ENCODE data around the gene TSHR.
A peak's percentile ranks its signal among the peaks of the same experiment; 100 is the strongest.
"Not testable (repeated sequence)": the region's sequence is repeated elsewhere in the genome, so short reads cannot be mapped to it uniquely, and the experiment has no call there.

The TSHR gene

DNA sequence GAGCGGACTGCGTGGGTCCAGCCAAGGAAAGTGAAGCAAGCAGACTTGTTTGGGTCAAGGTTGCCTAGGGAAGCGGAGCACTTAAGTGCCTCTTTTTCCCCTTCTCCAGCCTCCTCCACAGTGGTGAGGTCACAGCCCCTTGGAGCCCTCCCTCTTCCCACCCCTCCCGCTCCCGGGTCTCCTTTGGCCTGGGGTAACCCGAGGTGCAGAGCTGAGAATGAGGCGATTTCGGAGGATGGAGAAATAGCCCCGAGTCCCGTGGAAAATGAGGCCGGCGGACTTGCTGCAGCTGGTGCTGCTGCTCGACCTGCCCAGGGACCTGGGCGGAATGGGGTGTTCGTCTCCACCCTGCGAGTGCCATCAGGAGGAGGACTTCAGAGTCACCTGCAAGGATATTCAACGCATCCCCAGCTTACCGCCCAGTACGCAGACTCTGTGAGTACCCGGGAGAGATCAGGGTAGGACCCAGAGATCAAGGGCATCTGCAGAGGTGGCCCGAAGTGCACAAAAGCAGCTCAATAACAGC lies at the start of gene TSHR:
Gene TSHR (plus strand): TSS at position 206 of the 526 bp plus-strand sequence. CDS start 60 bp downstream, at position 266.
- DNase-seq = no peak

DNA sequence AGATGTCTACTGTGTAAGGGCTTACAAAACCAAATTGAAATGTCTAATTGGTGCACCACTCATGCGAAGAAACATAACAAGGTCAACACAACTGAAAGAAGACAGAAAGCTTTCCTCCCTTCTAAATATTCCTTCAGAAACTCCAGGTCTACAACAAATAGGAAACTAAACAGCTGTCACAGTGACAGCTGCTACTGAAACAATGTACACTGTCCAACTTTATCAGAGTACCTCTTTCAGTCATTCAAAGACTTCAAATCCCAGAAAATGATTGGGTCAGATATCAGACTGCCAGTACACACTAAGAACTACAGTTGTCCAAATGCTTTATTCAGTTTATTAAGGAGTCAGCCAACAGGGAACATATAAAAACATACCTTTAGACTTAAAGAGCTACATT lies 49.1 kb upstream of the TSHR start:
- DNase-seq = no peak

DNA sequence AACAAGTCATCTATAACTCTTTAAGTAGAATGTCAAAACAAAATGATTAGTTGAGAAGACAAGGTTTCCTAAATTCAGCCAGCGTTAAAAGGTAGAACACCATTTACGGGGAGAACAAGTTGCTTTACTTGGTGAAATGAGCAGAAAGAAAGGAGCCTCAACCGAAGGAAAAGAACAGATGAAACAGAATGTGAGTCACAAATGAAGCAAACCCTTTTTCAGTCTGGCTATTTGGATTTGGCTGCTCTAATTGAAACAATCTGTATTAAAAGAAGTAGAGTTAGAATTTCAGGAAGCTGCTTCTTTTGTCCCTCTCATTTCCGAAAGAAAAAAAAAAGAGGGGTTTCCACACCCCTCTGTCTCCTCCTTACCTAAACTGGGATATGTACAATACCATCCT lies 48.5 kb upstream of the TSHR start:
- DNase-seq = no peak

DNA sequence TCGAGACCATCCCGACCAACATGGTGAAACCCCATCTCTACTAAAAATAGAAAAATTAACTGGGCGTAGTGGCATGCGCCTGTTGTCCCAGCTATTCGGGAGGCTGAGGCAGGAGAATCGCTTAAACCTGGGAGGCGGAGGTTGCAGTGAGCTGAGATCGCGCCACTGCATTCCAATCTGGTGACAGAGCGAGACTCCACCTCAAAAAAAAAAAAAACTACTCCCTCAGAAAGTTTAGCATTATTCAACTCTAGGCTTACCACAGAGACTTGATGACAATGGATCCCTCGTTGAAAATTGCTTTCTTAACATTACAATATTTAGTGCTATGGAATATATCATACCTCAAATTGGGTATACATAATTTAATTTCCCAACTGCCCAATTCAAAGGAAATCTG lies 43.4 kb upstream of the TSHR start:
- DNase-seq = not testable (repeated sequence)

DNA sequence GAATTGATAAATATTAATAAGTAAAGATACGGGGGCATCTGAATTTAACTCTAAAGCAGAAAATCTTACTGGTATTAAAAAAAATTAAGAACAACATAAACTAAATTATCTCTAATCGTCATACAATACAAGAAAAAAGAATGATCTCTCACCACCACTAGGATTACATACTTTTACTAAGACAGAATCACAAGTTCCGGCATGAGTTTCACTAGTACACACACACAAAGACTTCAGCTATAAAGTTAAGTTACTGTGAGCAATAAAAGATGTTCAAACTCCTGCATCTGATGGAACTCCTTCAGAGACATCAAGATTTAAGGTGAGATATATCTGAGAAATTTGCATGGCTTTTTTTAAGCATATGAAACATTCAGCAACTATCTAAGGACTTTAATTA lies 35.8 kb upstream of the TSHR start:
- no peak for DNase-seq

DNA sequence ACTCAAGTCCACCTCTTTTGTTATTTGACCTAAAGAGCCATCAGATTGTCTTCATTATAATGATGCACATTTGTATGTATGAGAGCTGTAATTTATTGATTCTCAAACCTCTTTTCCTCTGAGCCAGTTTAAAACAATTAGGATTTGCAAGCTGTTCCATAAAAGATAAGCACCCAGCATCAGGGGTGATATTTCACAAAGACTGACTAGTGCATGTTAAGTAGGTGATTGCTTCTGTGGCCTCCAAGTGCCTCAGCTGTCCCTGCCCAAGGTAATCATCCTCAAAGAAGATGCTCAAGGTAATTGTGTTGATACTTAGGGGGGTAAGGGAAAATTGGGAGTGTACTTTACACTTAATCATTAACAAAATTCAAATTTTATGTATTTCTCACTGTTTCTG lies 32.1 kb upstream of the TSHR start:
- DNase-seq = no peak

DNA sequence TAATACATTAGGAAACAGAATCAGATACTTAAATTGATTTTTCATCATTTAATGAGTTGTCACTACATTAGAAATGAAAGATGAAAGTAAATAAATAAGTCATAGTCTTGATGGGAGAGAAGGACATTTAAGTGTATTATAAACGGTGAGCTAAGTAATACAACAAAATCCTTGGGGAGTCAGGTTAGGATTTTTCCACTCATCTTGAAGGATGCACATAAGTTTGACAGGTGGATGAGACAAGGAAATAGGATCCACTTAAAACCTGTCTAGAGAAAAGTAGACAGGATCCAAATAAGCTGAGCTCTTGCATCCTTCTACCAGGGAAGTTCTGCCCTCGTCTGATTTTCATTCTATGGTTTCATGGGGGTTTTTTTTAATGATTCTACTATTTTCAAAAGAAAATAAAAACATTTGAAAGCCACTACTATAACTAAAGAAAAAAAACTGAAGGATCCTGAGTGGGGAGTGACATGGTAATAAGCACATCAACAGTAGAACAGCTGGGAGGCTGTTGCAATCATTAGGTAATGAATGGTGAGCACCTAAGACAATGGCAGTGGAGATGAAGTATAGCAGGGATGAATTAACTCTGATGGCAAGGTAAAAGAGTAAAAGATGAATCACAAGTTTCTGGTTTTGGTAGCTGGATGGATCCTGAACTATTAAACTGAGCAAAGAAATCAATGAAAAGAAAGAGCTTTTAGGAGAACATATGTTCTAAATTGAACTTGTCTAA lies 30.9 kb upstream of the TSHR start:
- no peak for DNase-seq

DNA sequence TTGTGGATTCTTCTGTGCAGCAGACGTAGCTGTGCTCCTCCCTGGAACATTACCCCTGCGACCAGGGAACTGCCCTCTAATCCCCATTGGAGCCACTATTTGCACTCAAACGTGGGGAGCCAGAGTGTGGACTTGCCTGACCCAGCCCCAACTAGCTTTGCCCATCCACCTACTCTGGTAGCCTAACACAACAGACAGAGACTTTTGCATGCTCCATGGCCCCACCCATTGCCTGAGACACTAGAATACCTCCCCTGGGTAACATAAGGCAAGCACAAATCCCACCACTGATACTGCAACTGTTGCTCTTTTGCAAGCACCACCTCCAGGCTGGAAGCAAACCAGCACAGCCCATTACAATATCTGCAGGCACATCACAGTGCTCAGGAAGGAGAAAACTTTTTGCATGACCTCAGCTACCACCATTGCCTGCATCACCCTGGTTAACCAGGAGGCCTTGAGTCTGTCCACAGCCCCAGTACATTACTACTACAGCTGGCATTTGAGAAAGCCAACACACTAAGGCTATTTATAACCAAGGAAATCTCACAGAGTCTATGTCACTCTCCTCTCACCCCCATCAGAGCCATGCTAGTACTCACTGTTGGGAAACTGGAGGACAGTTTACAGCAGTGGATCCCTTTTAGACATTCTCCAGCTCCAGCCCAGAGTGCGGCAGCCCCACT lies 28.9 kb upstream of the TSHR start:
- DNase-seq = no peak

DNA sequence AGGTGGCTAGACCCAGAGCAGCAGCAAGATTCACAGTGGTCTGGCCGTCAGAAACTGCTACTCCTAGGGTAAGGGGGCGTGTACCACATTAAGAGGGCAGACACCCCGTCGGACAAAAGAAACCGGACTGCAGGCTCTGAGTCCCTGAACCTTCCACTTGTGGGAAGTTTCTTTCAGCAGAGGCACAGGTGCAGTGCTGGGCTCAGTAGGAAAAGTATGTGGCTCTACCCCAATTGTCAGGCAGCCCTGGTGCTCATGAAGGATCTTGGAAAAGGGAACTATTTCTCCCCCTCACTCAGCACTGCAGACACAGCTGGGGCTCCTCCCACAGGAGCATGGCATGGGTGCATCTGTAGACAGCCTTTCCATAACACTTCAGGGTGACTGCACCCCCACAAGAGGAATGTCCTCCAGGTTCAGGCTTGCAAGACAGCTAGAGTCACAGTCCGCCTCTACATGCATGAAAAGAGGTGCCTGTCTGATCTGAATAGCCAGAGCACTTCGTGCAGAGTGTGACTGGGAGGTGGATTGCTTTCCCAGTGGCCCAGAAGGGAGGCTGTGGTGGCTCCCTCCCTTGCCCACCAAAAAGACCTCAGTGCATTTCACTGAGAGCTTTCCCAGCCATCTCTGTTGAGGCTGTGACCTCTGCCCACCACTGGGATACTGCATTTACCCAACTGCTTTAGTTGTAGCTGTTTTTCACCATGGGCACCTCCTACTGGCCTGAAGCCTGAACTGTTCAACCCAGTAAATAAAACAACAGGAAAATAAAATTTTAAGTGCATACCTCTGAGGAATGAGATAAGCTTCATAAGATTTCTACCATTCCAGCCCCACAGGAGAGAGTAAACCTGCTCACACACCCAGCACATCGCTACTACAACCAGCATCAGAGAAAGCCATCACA lies 28.1 kb upstream of the TSHR start:
- no peak for DNase-seq

DNA sequence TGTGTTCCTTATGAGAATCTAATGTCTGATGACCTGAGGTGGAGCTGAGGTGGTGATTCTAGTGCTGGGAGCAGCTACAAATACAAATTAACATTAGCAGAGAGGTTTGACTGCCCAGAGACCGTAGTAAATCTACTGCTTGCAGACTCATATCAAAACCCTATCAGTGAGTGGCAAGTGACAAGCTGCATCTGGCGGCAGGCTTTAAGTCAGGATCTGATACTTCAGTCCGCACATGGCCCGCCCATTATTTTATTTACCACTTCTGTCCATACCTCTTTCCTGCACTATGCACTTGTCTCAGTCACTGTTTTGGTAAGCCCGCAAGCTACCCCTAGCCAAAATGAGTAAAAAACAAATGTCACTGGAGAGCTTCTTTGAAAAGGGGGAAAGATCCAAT lies 25.3 kb upstream of the TSHR start:
- DNase-seq = no peak

DNA sequence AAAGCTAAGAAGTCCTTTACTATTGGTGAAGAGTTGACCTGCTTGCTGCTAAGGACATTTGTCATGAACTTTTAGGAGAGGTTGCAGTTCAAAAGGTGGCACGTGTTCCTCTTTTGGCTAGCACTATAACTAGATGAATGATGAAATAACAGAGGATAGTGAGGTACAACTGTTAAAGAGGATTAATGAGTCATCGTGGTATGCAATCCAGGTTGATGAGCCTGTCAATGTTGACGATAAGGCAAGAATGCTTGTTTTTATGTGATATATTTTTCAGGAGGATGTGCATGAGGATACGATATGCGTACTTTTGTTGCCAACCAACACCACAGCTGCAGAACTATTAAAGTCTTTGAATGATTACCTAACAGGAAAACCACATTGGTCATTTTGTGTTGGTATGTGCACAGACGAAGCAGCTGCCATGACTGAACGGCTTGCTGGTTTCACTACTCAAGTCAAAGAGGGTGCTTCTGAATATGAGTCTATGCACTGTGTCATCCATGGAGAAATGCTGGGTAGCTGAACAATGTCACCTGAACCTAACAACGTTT lies 24.5 kb upstream of the TSHR start:
- no peak for DNase-seq

DNA sequence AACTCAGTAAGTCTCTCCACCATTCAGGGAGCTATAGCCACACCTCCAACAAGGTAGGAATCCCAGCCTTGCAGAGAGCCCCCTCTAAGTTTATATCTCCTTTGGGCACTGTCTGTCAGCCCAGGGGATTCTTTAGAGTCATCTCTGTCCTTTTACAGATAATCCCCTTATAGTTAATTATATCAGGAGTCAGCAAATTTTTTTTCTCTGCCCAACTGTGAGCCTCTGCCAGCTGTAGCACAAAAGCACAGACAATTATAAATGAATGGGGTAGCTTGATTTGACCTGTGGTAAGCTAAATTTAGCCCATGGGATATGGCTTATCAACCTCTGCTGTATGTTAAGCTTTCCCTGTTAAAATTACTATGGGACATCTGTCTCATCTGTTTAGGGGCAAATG lies 22.1 kb upstream of the TSHR start:
- no peak for DNase-seq

DNA sequence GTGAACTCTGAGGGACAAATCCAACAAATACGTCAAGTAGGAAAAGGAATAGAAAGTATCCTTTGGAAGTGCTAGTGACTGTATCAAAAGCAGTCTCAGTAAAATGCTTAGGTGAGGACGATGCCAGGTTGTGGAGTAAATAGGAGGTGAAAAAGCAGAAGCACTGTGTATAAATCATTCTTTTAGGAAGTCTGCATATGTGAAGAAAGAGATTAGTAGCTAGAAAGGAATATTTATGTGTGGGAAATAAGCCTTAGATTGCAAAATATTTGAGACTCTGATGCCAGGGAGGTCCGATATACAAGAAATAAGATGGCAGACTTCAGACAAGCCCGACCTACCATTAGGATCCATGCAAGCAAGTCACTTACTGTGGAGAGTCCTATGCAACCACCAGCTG lies 21.7 kb upstream of the TSHR start:
- DNase-seq = no peak

DNA sequence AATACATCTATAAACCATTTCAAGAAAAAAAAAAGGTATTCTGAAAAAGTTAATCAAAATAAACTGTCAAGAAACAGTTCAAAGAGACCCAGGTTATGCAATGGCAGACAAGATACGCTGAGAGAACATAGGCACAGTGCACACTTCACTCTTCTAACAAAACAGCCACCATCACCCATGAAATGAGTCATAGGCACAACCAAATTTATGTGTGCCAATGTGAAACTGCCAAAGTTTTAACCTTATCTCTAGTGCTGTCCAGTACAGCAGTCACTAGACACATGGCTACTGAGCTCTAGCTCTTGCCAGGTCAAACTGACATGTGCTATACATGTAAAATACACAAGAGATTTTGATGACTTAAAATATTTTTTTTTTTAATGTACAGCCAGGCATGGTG lies 15.3 kb upstream of the TSHR start:
- no peak for DNase-seq

DNA sequence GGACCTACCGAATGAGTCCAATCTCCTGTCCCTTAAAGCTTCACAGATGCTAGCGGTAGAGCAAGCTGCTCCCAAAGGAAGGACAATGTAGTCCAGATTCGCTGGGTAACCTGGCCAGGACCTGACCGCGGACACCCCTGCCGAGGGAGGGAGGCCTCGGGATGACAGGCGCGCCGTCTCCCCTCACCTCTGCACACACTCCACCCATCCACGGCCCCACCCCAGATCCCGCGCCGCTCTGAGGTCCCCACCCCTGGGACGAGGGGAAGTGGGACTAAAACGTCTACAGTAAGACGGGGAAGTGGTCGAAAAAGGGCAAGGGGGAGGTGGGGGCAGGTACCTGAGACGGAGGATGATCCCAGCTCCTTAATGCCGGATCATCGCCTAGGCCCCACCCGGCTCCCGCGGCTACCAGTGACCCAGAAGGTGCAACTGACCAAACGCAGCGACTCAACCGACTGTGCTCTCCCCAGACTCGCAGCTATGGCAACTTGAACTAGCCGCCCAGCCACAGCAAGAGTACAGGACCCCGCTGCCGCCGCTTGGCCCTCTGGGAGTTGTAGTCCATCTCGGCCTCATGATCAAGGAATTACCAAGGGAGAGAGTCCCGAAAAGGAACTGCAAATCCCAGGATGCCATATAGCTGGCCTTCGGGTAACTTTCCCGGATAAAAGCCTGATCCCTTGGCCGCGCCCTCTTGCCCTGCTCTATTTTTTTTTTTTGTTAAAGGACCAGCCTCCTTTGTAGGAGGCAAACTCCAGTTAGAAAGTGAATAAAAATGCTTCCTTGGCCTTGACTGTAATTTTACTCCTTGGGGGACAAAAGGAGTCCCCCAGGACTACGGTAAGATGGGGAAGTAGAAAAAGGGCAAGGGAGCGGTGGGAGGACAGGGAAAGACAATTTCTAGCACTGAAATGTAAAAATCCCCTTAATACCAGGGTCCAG lies 13.9 kb upstream of the TSHR start, which contains the start of gene CEP128:
Gene CEP128 (minus strand): TSS at position 498 of the 945 bp plus-strand sequence.
- DNase-seq = peak; percentile 95 to 98

DNA sequence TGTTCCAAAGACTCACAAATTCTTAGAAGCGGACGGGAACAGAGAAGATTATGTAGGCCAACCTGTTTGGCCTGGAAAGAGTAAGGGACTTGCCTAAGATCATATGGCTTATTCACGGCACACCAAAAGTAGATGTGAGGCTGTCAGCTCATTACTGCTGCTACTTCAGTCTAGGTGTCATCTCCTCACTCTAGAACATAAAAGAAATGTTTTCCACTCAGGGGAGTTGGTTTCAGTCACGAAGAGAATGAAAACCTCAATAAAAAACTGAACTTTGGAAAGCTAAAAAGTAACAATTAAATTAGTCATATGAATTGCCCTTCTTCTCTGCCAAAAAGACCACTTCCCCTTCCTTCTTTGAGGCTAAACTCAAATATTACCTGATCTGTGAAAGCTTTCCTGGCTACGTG lies 13.2 kb upstream of the TSHR start:
- no peak for DNase-seq

DNA sequence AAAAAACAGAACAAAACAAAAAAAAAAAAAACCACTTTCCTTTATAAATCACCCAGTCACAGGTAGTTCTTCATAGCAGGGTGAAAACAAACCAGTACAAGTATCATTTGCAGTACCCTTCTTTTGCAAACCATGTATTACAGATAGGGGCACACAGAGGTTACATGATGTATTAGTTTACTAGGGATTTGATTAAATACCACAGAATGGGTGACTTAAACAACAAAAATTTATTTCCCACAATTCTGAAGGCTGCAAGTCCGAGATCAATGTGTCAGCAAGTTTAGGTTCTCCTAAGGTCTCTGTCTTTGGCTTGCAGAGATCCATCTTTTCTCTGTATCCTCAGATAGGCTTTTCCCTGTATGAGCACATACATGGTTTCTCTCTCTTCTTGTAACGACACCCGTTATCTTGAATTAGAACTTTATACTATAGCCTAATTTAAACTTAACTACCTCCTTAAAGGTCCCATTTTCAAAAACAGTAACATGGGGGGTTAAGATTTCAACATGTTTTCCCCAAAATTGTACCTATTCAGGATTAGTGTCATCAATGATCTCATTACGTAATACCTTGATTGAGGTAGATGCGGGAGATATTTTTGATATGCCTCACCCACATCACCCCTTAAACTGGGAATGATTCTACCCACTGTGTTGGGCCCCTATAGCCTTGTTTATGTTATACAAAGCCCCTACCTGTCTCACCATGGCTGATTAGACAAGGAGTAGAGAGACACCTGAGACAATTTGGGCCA lies 10.4 kb upstream of the TSHR start:
- DNase-seq = no peak

DNA sequence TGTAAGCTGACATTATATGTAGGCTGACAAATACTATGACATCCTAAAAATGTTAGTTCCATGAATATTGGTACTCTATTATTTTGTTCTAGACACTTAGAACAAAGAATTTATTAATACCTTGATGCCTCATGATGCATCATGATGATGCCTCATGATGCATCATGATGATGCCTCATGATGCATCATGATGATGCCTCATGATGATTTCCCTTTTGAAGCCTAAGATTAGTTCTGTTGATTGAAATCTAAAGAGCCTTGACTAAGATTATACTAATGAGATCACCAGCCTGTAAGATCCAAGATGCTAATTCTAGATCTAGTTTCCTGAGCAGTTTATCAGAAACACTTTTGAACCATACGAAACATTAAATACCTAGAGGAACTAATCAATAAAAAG lies 9.2 kb upstream of the TSHR start:
- no peak for DNase-seq

DNA sequence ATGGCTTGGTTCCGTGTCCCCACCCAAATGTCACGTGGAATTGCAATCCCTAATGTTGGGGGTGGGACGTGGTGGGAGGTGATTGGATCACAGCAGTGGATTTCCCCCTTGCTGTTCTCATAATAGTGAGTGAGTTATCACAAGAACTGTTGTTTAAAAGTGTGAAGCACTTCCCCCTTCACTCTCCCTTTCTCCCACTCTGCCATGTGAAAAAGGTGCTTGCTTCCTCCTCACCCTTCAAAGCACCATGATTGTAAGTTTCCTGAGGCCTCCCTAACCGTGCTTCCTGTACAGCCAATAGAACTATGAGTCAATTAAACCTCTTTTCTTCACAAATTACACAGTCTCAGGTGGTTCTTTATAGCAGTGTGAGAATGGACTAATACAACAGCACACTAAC lies 8.6 kb upstream of the TSHR start:
- no peak for DNase-seq

DNA sequence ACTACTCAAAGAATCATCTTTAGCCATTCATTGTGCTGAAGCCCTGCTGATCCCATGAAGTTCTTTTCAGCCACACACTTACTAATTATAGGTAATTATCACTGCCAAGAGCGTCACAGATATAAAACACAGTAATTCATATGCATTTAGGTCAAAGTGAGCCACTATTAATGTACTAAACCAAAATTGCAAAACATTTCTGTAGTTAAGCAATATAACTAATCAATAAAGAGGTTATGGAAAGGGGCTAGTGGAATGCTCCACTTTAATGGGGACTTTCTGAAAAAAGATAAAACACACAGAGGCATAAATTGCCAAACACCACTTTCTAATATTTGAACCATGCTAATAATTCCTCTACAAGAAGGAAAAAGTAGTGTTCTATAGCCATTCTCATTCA lies 7.1 kb upstream of the TSHR start:
- no peak for DNase-seq

DNA sequence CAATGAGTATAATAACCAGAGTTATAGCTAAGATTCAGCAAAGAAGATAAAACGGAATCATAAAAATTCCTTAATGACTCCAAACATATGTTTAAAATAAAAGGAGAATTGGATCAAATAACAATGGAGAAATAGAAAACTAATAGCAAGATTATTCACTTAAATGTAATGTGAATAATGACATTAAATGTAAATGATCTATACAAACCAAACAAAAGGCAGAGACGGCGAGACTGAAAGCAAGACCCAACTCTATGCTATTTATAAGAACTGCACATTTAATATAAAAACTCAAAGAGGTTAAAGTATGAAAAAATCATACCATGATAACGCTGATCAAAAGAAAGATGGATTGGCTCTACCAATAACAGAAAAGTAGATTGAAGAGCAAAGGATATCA lies 3.9 kb upstream of the TSHR start:
- DNase-seq = no peak
